Smooth muscle cell of the brain vasculature (primary cell): ENCODE data around the gene SECISBP2.
"Not testable (repeated sequence)": the region's sequence is repeated elsewhere in the genome, so short reads cannot be mapped to it uniquely, and the experiment has no call there.

Source experiments
- DNase-seq: peaks from one replicate; pipeline ENCODE4 v3.0.0-alpha.2; 2012; ENCODE audit warnings: low read depth, low spot score

SECISBP2 gene

GRCh38 chr9:89318123-89319014 is at the start of gene SECISBP2:
TSS of gene SECISBP2 (plus strand) at chr9:89318500. CDS start at chr9:89318577, 77 bp downstream.
- peak; percentile 87 for DNase-seq

- no peak for DNase-seq
These were observed 44.6 kb upstream of the SECISBP2 start for GRCh38 chr9:89273528-89274279.

- DNase-seq, result no peak
These were observed 43.5 kb upstream of the SECISBP2 start for GRCh38 chr9:89274838-89275237.

- not testable (repeated sequence) for DNase-seq
These were observed 42.3 kb upstream of the SECISBP2 start for GRCh38 chr9:89276040-89276439.

- DNase-seq, result no peak
These were observed 41.3 kb upstream of the SECISBP2 start for GRCh38 chr9:89277043-89277442.

GRCh38 chr9:89277454-89277853 is 40.8 kb upstream of the SECISBP2 start:
- DNase-seq, result no peak

GRCh38 chr9:89278551-89278950 is 39.7 kb upstream of the SECISBP2 start:
- DNase-seq, result no peak

GRCh38 chr9:89278997-89279739 is 39.1 kb upstream of the SECISBP2 start:
- DNase-seq, result peak; percentile 39

- DNase-seq, result no peak
These were observed 37.2 kb upstream of the SECISBP2 start for GRCh38 chr9:89281106-89281505.

GRCh38 chr9:89282248-89282968 is 35.9 kb upstream of the SECISBP2 start:
- not testable (repeated sequence) for DNase-seq

- no peak for DNase-seq
These were observed 34.2 kb upstream of the SECISBP2 start for GRCh38 chr9:89284076-89284475.

GRCh38 chr9:89291741-89292140 is 26.6 kb upstream of the SECISBP2 start:
- DNase-seq, result no peak

- DNase-seq, result no peak
These were observed 25.3 kb upstream of the SECISBP2 start for GRCh38 chr9:89293014-89293413.

- DNase-seq, result no peak
These were observed 22.9 kb upstream of the SECISBP2 start for GRCh38 chr9:89295400-89295799.

GRCh38 chr9:89301996-89302395 is 16.3 kb upstream of the SECISBP2 start:
- DNase-seq, result not testable (repeated sequence)

- no peak for DNase-seq
These were observed 14.1 kb upstream of the SECISBP2 start for GRCh38 chr9:89304020-89304833.

GRCh38 chr9:89304834-89305188 is 13.5 kb upstream of the SECISBP2 start:
- no peak for DNase-seq

- DNase-seq, result no peak
These were observed 12.4 kb upstream of the SECISBP2 start for GRCh38 chr9:89305868-89306267.

- no peak for DNase-seq
These were observed 9.1 kb upstream of the SECISBP2 start for GRCh38 chr9:89309166-89309565.
